ENCODE results near the gene VWA2. TPM values are rescaled to one million over a fixed set of nuclear protein-coding genes. Genes with fewer than 3 reads are reported as not detected.

Gene VWA2
- total RNA-seq, 4 donors from 2014 or later: 2.5 to 22.6 TPM; not detected in 2

- DNase-seq: no peak
- Histone ChIP-seq H3K4me1 (peaks cover 0 to 4% of the 10 kb centered on the region in 2 donors), H3K27ac (no peak overlapping the region), H3K4me3 (no peak overlapping the region), H3K36me3 (no peaks in the 10 kb centered on the region), H3K27me3 (no peaks in the 10 kb centered on the region), H3K9me3 (no peaks in the 10 kb centered on the region)
- intact Hi-C loops (cut with DNase I; ENCODE audit: low total_unique reads): no loop called here
- no peak for TF ChIP-seq POLR2A (IDR thresholded peaks at IDR 0.05)
- no peak for TF ChIP-seq CTCF (IDR thresholded peaks at IDR 0.05)
Measured at GRCh38 chr10:114261076-114261475, 22.0 kb downstream of the VWA2 start.

- Histone ChIP-seq H3K27ac (no peak overlapping the region), H3K4me3 (no peak overlapping the region), H3K9me3 (no peaks in the 10 kb centered on the region), H3K27me3 (no peaks in the 10 kb centered on the region), H3K4me1 (peaks cover 0 to 4% of the 10 kb centered on the region in 2 donors), H3K36me3 (no peaks in the 10 kb centered on the region)
- intact Hi-C loops (cut with DNase I; ENCODE audit: low total_unique reads): no loop called here
- no peak for DNase-seq
- no peak for TF ChIP-seq CTCF (IDR thresholded peaks at IDR 0.05)
- TF ChIP-seq POLR2A (IDR thresholded peaks at IDR 0.05): no peak
Measured at GRCh38 chr10:114262496-114262895, 23.4 kb downstream of the VWA2 start.

- H3K4me3 ChIP-seq: no peak overlapping the region
- TF ChIP-seq POLR2A (IDR thresholded peaks at IDR 0.05) (no peak), CTCF (IDR thresholded peaks at IDR 0.05) (no peak)
- intact Hi-C loops (cut with DNase I; ENCODE audit: low total_unique reads): no loop called here
- H3K27ac ChIP-seq: peak overlapping the region; percentile 43 to 60
- no peaks in the 10 kb centered on the region for H3K4me1 ChIP-seq
- no peaks in the 10 kb centered on the region for H3K27me3 ChIP-seq
- H3K9me3 ChIP-seq: no peaks in the 10 kb centered on the region
- DNase-seq: peak; percentile 51 to 68
- no peaks in the 10 kb centered on the region for H3K36me3 ChIP-seq
Measured at GRCh38 chr10:114265392-114266053, 26.5 kb downstream of the VWA2 start.

GRCh38 chr10:114266521-114266920 lies 27.5 kb downstream of the VWA2 start:
- Histone ChIP-seq H3K27ac (peak overlapping the region in 1 of 2 donors; percentile 60), H3K4me1 (no peaks in the 10 kb centered on the region), H3K27me3 (no peaks in the 10 kb centered on the region), H3K9me3 (no peaks in the 10 kb centered on the region), H3K36me3 (no peaks in the 10 kb centered on the region), H3K4me3 (no peak overlapping the region)
- intact Hi-C loops (cut with DNase I; ENCODE audit: low total_unique reads): no loop called here
- no peak for TF ChIP-seq POLR2A (IDR thresholded peaks at IDR 0.05)
- TF ChIP-seq CTCF (IDR thresholded peaks at IDR 0.05): no peak
- DNase-seq: peak in 1 of 2 donors; percentile 32

- H3K4me3 ChIP-seq: no peak overlapping the region
- H3K4me1 ChIP-seq: no peaks in the 10 kb centered on the region
- DNase-seq: no peak
- no peaks in the 10 kb centered on the region for H3K36me3 ChIP-seq
- intact Hi-C loops (cut with DNase I; ENCODE audit: low total_unique reads): no loop called here
- TF ChIP-seq CTCF (IDR thresholded peaks at IDR 0.05) (no peak), POLR2A (IDR thresholded peaks at IDR 0.05) (no peak)
- H3K27me3 ChIP-seq: no peaks in the 10 kb centered on the region
- H3K9me3 ChIP-seq: no peaks in the 10 kb centered on the region
- H3K27ac ChIP-seq: peak overlapping the region; percentile 23 to 43
Measured at GRCh38 chr10:114271075-114271778, 32.2 kb downstream of the VWA2 start.

All from uterus (tissue), 4 donors.